NB4 (cell line): ENCODE measurements around the gene POLDIP3.

Source experiments
- DNase-seq: peaks from one replicate; pipeline ENCODE4 v3.0.0; 2010; ENCODE audit warnings: low read depth
- H3K4me3 ChIP-seq: one replicate; pipeline ENCODE4 v1.5.1; 2011; ENCODE audit warnings: mild to moderate bottlenecking, low read depth, low read length, moderate library complexity
- MAX ChIP-seq: IDR thresholded peaks from 2 replicates; pipeline ENCODE4 v1.6.1; 2011; ENCODE audit warnings: low read depth, low read length
- MYC ChIP-seq: IDR thresholded peaks from 2 replicates; pipeline ENCODE4 v1.6.1; 2011; ENCODE audit warnings: low read depth, low read length
- POLR2A ChIP-seq: IDR thresholded peaks from 2 replicates; pipeline ENCODE4 v1.6.1; 2011; ENCODE audit warnings: mild to moderate bottlenecking; ENCODE audit not compliant: insufficient read length; ENCODE audit errors: extremely low read depth
- TF ChIP-seq, protein P1 (sequence below): IDR thresholded peaks from one replicate; pipeline ENCODE4 v1.5.1; 2012; ENCODE audit warnings: low read depth, low read length

Gene POLDIP3, protein sequence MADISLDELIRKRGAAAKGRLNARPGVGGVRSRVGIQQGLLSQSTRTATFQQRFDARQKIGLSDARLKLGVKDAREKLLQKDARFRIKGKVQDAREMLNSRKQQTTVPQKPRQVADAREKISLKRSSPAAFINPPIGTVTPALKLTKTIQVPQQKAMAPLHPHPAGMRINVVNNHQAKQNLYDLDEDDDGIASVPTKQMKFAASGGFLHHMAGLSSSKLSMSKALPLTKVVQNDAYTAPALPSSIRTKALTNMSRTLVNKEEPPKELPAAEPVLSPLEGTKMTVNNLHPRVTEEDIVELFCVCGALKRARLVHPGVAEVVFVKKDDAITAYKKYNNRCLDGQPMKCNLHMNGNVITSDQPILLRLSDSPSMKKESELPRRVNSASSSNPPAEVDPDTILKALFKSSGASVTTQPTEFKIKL

GRCh38 chr22:42614312-42615091, at the start of gene POLDIP3:
TSS of gene POLDIP3 (minus strand) at chr22:42614883. CDS start at chr22:42614857, 26 bp downstream.
- TF ChIP-seq MYC (no peak; the same call in none of the 2 replicates), POLR2A (peak; percentile 36)

GRCh38 chr22:42661985-42662831, 47.5 kb upstream of the POLDIP3 start:
- peak; percentile 69 for DNase-seq
- TF ChIP-seq POLR2A: no peak
- TF ChIP-seq, protein P1, sequence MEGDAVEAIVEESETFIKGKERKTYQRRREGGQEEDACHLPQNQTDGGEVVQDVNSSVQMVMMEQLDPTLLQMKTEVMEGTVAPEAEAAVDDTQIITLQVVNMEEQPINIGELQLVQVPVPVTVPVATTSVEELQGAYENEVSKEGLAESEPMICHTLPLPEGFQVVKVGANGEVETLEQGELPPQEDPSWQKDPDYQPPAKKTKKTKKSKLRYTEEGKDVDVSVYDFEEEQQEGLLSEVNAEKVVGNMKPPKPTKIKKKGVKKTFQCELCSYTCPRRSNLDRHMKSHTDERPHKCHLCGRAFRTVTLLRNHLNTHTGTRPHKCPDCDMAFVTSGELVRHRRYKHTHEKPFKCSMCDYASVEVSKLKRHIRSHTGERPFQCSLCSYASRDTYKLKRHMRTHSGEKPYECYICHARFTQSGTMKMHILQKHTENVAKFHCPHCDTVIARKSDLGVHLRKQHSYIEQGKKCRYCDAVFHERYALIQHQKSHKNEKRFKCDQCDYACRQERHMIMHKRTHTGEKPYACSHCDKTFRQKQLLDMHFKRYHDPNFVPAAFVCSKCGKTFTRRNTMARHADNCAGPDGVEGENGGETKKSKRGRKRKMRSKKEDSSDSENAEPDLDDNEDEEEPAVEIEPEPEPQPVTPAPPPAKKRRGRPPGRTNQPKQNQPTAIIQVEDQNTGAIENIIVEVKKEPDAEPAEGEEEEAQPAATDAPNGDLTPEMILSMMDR: peak; percentile 68

More at GRCh38 chr22:42614312-42615091, at the start of gene POLDIP3:
- H3K4me3 ChIP-seq: peak within 1 kb of the TSS; percentile 82
- peak; percentile 98 for DNase-seq

DNA sequence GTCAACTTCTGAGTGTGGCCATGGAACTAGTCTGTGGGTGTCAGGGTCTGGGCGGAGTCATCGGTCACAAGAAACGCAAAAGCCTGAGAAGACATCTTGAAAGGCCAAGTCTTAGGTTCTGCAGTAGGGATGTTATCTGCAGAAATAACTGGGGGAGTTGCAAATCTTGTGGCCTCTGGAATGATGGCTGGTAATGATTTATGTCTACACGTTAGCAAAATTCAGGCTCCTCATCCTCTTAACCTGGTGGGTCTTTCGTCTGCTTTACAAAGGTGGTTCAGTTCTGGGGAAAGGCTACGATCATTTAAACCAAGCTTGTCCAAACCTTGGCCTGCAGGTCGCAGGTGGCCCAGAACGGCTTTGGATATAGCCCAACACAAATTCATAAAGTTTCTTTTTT, 41.9 kb upstream of the POLDIP3 start:
- no peak for DNase-seq
- no peak overlapping the region for H3K4me3 ChIP-seq
- no peak for TF ChIP-seq MYC
- TF ChIP-seq, protein P1: no peak
- no peak for TF ChIP-seq POLR2A
- TF ChIP-seq MAX: no peak

More at GRCh38 chr22:42661985-42662831, 47.5 kb upstream of the POLDIP3 start:
- H3K4me3 ChIP-seq: no peak overlapping the region

GRCh38 chr22:42655693-42656092, 41.0 kb upstream of the POLDIP3 start:
- no peak overlapping the region for H3K4me3 ChIP-seq
- no peak for DNase-seq

GRCh38 chr22:42654436-42655073, 39.9 kb upstream of the POLDIP3 start:
- no peak for DNase-seq
- TF ChIP-seq, protein P1: no peak
- TF ChIP-seq POLR2A (no peak), MAX (no peak), MYC (no peak)
- H3K4me3 ChIP-seq: no peak overlapping the region

More at GRCh38 chr22:42655693-42656092, 41.0 kb upstream of the POLDIP3 start:
- TF ChIP-seq MAX (no peak), POLR2A (no peak), MYC (no peak)
- TF ChIP-seq, protein P1: no peak
